Prostate gland (tissue), 2 donors: ENCODE data around the gene GLS. TPM values are rescaled to one million over a fixed set of nuclear protein-coding genes. Genes with fewer than 3 reads are reported as not detected.

Experiments
- DNase-seq: peaks from one replicate; pipeline ENCODE4 v3.0.0-alpha.2; 2019; ENCODE audit warnings: low spot score
- H3K27ac ChIP-seq, 2 donors: fragments of 200-600 bp; sonication (generic); 2 replicates each; pipeline ENCODE4 v1.5.1; 2017 to 2019
- H3K27me3 ChIP-seq: fragments of 200-600 bp; sonication (generic); replicated peaks from 2 replicates; pipeline ENCODE4 v1.5.1; 2019; ENCODE audit not compliant: insufficient read depth
- H3K36me3 ChIP-seq, 2 donors: fragments of 200-600 bp; sonication (generic); 1 replicate in 1 of 2; 2 replicates in 1 of 2; pipeline versions ENCODE4 v1.5.1 to v1.8.1; 2017 to 2019
- H3K4me1 ChIP-seq: fragments of 200-600 bp; sonication (generic); replicated peaks from 2 replicates; pipeline ENCODE4 v1.5.1; 2019
- H3K4me3 ChIP-seq, 2 donors: fragments of 200-600 bp; sonication (generic); 2 replicates each; pipeline ENCODE4 v1.5.1; 2017 to 2019
- H3K9me3 ChIP-seq: fragments of 200-600 bp; sonication (generic); 2 replicates; pipeline ENCODE4 v1.5.1; 2017
- CTCF ChIP-seq, 4 experiments: fragments of 200-600 bp in 2 of 4; fragments of 450-650 bp in 2 of 4; sonication (generic) in 2 of 4; IDR thresholded peaks; 1 replicate in 3 of 4; 2 replicates in 1 of 4; pipeline ENCODE4 v1.5.1; 2016 to 2019; ENCODE audit warnings: antibody characterized with exemption in 4 of 4, mild to moderate bottlenecking in 2 of 4, moderate library complexity in 2 of 4
- POLR2A ChIP-seq: fragments of 450-650 bp; IDR thresholded peaks from one replicate; pipeline ENCODE4 v1.6.1; 2016; ENCODE audit warnings: antibody characterized with exemption, mild to moderate bottlenecking
- POLR2AphosphoS5 ChIP-seq: sonication (generic); formaldehyde crosslinking; IDR thresholded peaks from one replicate; pipeline ENCODE4 v1.6.1; 2017; ENCODE audit warnings: antibody characterized with exemption
- WGBS: methylation state at CpG from one replicate; pipeline ENCODE4 v1.1.5; 2018; 5-methylcytosine and 5-hydroxymethylcytosine counted together
- intact Hi-C: fragments of 100-400 bp; cut with DNase I; formaldehyde crosslinking; loops from one replicate; pipeline ENCODE4 v1.14.2; 2022
- total RNA-seq, 2 donors: library from RNA; depleted of rRNA; stranded (reverse); fragments of >200 nt; gene quantifications; one replicate each; pipeline ENCODE4 v1.1.0, GENCODE V29; 2016

GLS gene
- total RNA-seq, 2 donors from 2014 or later = 30.6 to 74.9 TPM

- intact Hi-C loops = no loop called here
- Histone ChIP-seq H3K4me3 (no peak overlapping the region), H3K4me1 (no peaks in the 10 kb centered on the region), H3K36me3 (peaks cover 9 to 18% of the 10 kb centered on the region in 2 donors), H3K27me3 (no peaks in the 10 kb centered on the region), H3K27ac (no peak overlapping the region), H3K9me3 (no peaks in the 10 kb centered on the region)
- TF ChIP-seq POLR2AphosphoS5 = no peak
- TF ChIP-seq CTCF (IDR thresholded peaks at IDR 0.05) = no peak
- no peak for TF ChIP-seq POLR2A
- DNase-seq = no peak
- 90% methylated on average over 17 of the region's 17 CpGs for WGBS
These were observed 97.9 kb downstream of the GLS start for GRCh38 chr2:190978389-190979053.

GRCh38 chr2:190979906-190980629, 99.4 kb downstream of the GLS start:
- TF ChIP-seq POLR2AphosphoS5 = peak; percentile 46
- no peak for TF ChIP-seq POLR2A

GRCh38 chr2:190980630-190981209, 100.1 kb downstream of the GLS start:
- Histone ChIP-seq H3K27ac (peak overlapping the region; percentile 40 to 68), H3K4me3 (no peak overlapping the region), H3K27me3 (no peaks in the 10 kb centered on the region), H3K36me3 (peaks cover 9 to 12% of the 10 kb centered on the region in 2 donors), H3K4me1 (no peaks in the 10 kb centered on the region), H3K9me3 (no peaks in the 10 kb centered on the region)
- WGBS = 33% methylated on average over 10 of the region's 10 CpGs
- no peak for TF ChIP-seq POLR2A
- no peak for TF ChIP-seq CTCF (IDR thresholded peaks at IDR 0.05)
- intact Hi-C loops = no loop called here
- no peak for DNase-seq

More at GRCh38 chr2:190979906-190980629, 99.4 kb downstream of the GLS start:
- Histone ChIP-seq H3K9me3 (no peaks in the 10 kb centered on the region), H3K4me1 (no peaks in the 10 kb centered on the region), H3K36me3 (peaks cover 9 to 13% of the 10 kb centered on the region in 2 donors), H3K4me3 (peak overlapping the region in 1 of 2 donors; percentile 11), H3K27me3 (no peaks in the 10 kb centered on the region), H3K27ac (peak overlapping the region; percentile 40 to 68)
- intact Hi-C loops = no loop called here
- 10% methylated on average over 14 of the region's 14 CpGs for WGBS
- peak; percentile 50 for DNase-seq

GRCh38 chr2:190981333-190981732, 100.7 kb downstream of the GLS start:
- WGBS = 78% methylated on average over 6 of the region's 6 CpGs

More at GRCh38 chr2:190981333-190981732, 100.7 kb downstream of the GLS start:
- H3K27ac ChIP-seq = no peak overlapping the region
- no peak overlapping the region for H3K4me3 ChIP-seq
- TF ChIP-seq POLR2AphosphoS5 (no peak), CTCF (IDR thresholded peaks at IDR 0.05) (no peak), POLR2A (no peak)
- H3K27me3 ChIP-seq = no peaks in the 10 kb centered on the region
- H3K4me1 ChIP-seq = no peaks in the 10 kb centered on the region
- peaks cover 8 to 13% of the 10 kb centered on the region in 2 donors for H3K36me3 ChIP-seq
- DNase-seq = no peak
- H3K9me3 ChIP-seq = no peaks in the 10 kb centered on the region
- intact Hi-C loops = no loop called here
